Thyroid gland (tissue), 4 donors: ENCODE data around the gene ACOT9.

Source experiments
- CTCF ChIP-seq, 6 experiments: fragments of 200-600 bp in 3 of 6; fragments of 450-650 bp in 3 of 6; sonication (generic) in 3 of 6; IDR thresholded peaks; one replicate each; pipeline ENCODE4 v1.5.1; 2016 to 2019; ENCODE audit warnings: antibody characterized with exemption in 6 of 6, mild to moderate bottlenecking in 2 of 6, inconsistent platforms in 1 of 6, moderate library complexity in 1 of 6
- POLR2A ChIP-seq, 2 donors: fragments of 450-650 bp; IDR thresholded peaks; one replicate each; pipeline ENCODE4 v1.6.1; 2017; ENCODE audit warnings: antibody characterized with exemption in 2 of 2, mild to moderate bottlenecking in 2 of 2, moderate library complexity in 1 of 2

DNA sequence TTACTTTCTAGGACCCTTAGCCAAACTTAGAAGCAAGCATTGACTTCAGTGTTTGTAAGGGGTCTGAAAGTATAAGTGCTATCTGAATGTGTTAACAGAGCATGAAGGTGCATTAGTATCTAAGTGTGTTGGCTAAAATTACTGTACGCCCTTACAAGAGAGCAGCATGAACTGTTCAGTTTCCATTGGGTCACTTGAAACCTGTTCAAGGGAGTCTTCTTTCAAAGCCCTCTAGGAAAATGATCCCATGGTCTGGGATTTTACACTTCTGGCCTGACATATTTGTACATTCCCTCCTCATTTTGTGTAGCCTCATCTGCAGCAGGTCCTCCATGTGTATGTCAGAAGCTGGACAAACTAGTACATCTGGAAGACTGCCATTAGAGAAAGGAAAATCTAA, 72.5 kb downstream of the ACOT9 start:
- no peak for TF ChIP-seq CTCF (IDR thresholded peaks at IDR 0.05)
- no peak for TF ChIP-seq POLR2A (IDR thresholded peaks at IDR 0.05)
